COR-L47 (cell line): Measurements from ENCODE around the gene CLPTM1.
A peak's percentile ranks its signal among the peaks of the same experiment; 100 is the strongest.
"Not testable (repeated sequence)": the region's sequence is repeated elsewhere in the genome, so short reads cannot be mapped to it uniquely, and the experiment has no call there.

Source experiments
- DNase-seq: peaks from one replicate; lab custom pipeline; 2025; lab: John Stamatoyannopoulos, UW

CLPTM1 gene

GRCh38 chr19:44954649-44955504 is at the start of gene CLPTM1:
Gene CLPTM1 (plus strand): TSS chr19:44955380. CDS start chr19:44955396, 16 bp downstream.
- peak; percentile 96 for DNase-seq

- DNase-seq = no peak
Measured at GRCh38 chr19:44905437-44906160, 49.6 kb upstream of the CLPTM1 start, which contains the start of gene APOE. Gene APOE (plus strand): TSS chr19:44905796. CDS start chr19:44906625, 829 bp downstream.

- DNase-seq = no peak
Measured at GRCh38 chr19:44907613-44908012, 47.6 kb upstream of the CLPTM1 start.

GRCh38 chr19:44908074-44908835 is 46.9 kb upstream of the CLPTM1 start:
- no peak for DNase-seq

GRCh38 chr19:44908836-44909261 is 46.3 kb upstream of the CLPTM1 start:
- DNase-seq = no peak

- no peak for DNase-seq
Measured at GRCh38 chr19:44909775-44910174, 45.4 kb upstream of the CLPTM1 start.

GRCh38 chr19:44911896-44912295 is 43.3 kb upstream of the CLPTM1 start:
- not testable (repeated sequence) for DNase-seq

- DNase-seq = no peak
Measured at GRCh38 chr19:44912854-44913253, 42.3 kb upstream of the CLPTM1 start.

- not testable (repeated sequence) for DNase-seq
Measured at GRCh38 chr19:44913512-44914432, 41.4 kb upstream of the CLPTM1 start.

- DNase-seq = peak; percentile 68
Measured at GRCh38 chr19:44914433-44915206, 40.6 kb upstream of the CLPTM1 start, which contains the start of gene APOC1. Gene APOC1 (plus strand): TSS chr19:44914608. CDS start chr19:44914892, 284 bp downstream.

GRCh38 chr19:44924243-44924725 is 30.9 kb upstream of the CLPTM1 start:
- DNase-seq = no peak

GRCh38 chr19:44925114-44925891 is 29.9 kb upstream of the CLPTM1 start:
- no peak for DNase-seq

- DNase-seq = not testable (repeated sequence)
Measured at GRCh38 chr19:44926245-44927077, 28.7 kb upstream of the CLPTM1 start.

GRCh38 chr19:44927746-44928145 is 27.4 kb upstream of the CLPTM1 start:
- DNase-seq = no peak

- DNase-seq = no peak
Measured at GRCh38 chr19:44930088-44930487, 25.1 kb upstream of the CLPTM1 start.

- no peak for DNase-seq
Measured at GRCh38 chr19:44931541-44931940, 23.6 kb upstream of the CLPTM1 start.

GRCh38 chr19:44939668-44940067 is 15.5 kb upstream of the CLPTM1 start:
- DNase-seq = no peak

- DNase-seq = no peak
Measured at GRCh38 chr19:44942067-44942571, 13.1 kb upstream of the CLPTM1 start, which contains the start of gene APOC4. Gene APOC4 (plus strand): TSS chr19:44942237. CDS start chr19:44942278, 41 bp downstream.
